IMR-90 (cell line): ENCODE data around the gene ASTL. TPM values are rescaled to one million over a fixed set of nuclear protein-coding genes. Genes with fewer than 3 reads are reported as not detected.
"Not testable (repeated sequence)": the region's sequence is repeated elsewhere in the genome, so short reads cannot be mapped to it uniquely, and the experiment has no call there.

Experiments used
- ATAC-seq: fragments of 200-7000 bp; cut with Tn5 transposase; 2 replicates; pipeline ENCODE4 v1.9.1; 2020; ENCODE audit warnings: low read depth, mild to moderate bottlenecking, moderate library complexity
- BruUV-seq: library from RNA; stranded (reverse); fragments of 400-500 nt; replicated peaks from 2 replicates; lab custom pipeline; 2021; lab: Mats Ljungman, UMichigan
- CTCF ChIA-PET: fragments of 300-600 bp; formaldehyde crosslinking; extraction: SDS; loops from one replicate; lab custom pipeline; 2021; ENCODE audit warnings: antibody characterized with exemption; lab: Yijun Ruan, JAX
- POLR2A ChIA-PET: fragments of 300-600 bp; sonication (Branson Sonifier 250); formaldehyde crosslinking; loops from one replicate; lab custom pipeline; 2022; ENCODE audit warnings: antibody characterized with exemption; ENCODE audit not compliant: unreplicated experiment; lab: Charles Lee
- DNase-seq: peaks from one replicate; pipeline ENCODE4 v3.0.0; 2013
- H2AFZ ChIP-seq: replicated peaks from 2 replicates; pipeline ENCODE3; 2013; ENCODE audit warnings: low read length, mild to moderate bottlenecking; ENCODE audit not compliant: poor library complexity
- H2AK5ac ChIP-seq: 2 replicates; pipeline ENCODE4 v1.6.1; 2013; ENCODE audit warnings: low read depth, low read length, inconsistent platforms
- H2AK9ac ChIP-seq: replicated peaks from 2 replicates; pipeline ENCODE3; 2013; ENCODE audit warnings: mild to moderate bottlenecking, low read depth, low read length, moderate library complexity; ENCODE audit not compliant: poor library complexity
- H2BK120ac ChIP-seq: 2 replicates; pipeline ENCODE4 v1.6.1; 2013; ENCODE audit warnings: low read depth, low read length, inconsistent platforms
- H2BK15ac ChIP-seq: 3 replicates; pipeline ENCODE4 v1.6.1; 2013; ENCODE audit warnings: low read depth, low read length, inconsistent platforms
- H2BK20ac ChIP-seq: 2 replicates; pipeline ENCODE4 v1.6.1; 2013; ENCODE audit warnings: low read depth, mild to moderate bottlenecking, inconsistent platforms, low read length, moderate library complexity
- H2BK5ac ChIP-seq: 2 replicates; pipeline ENCODE4 v1.6.1; 2013; ENCODE audit warnings: mild to moderate bottlenecking, low read depth, low read length, inconsistent platforms; ENCODE audit not compliant: poor library complexity, severe bottlenecking
- H3K14ac ChIP-seq: replicated peaks from 2 replicates; pipeline ENCODE4 v1.6.1; 2013; ENCODE audit warnings: low read depth, low read length, inconsistent platforms
- H3K18ac ChIP-seq: 2 replicates; pipeline ENCODE4 v1.6.1; 2013; ENCODE audit warnings: low read depth, low read length, control low read depth
- H3K23ac ChIP-seq: 2 replicates; pipeline ENCODE4 v1.6.1; 2013; ENCODE audit warnings: low read depth, low read length, inconsistent platforms
- H3K27ac ChIP-seq: 2 replicates; pipeline ENCODE4 v1.5.1; 2013; ENCODE audit warnings: mild to moderate bottlenecking, control low read depth, low read length; ENCODE audit not compliant: insufficient read depth
- H3K27me3 ChIP-seq: 2 replicates; pipeline ENCODE4 v1.6.1; 2013; ENCODE audit warnings: low read length; ENCODE audit not compliant: control insufficient read depth, insufficient read depth
- H3K36me3 ChIP-seq: 2 replicates; pipeline ENCODE4 v1.6.1; 2013; ENCODE audit warnings: low read length, mixed read lengths; ENCODE audit not compliant: control insufficient read depth, insufficient read depth
- H3K4ac ChIP-seq: 2 replicates; pipeline ENCODE4 v1.6.1; 2013; ENCODE audit warnings: low read depth, low read length, inconsistent platforms
- H3K4me1 ChIP-seq: 2 replicates; pipeline ENCODE4 v1.6.1; 2013; ENCODE audit warnings: low read length, mixed read lengths; ENCODE audit not compliant: control insufficient read depth, insufficient read depth
- H3K4me2 ChIP-seq: 2 replicates; pipeline ENCODE4 v1.6.1; 2013; ENCODE audit warnings: low read depth, mild to moderate bottlenecking, control low read depth, low read length, moderate library complexity
- H3K4me3 ChIP-seq: 2 replicates; pipeline ENCODE4 v1.5.1; 2013; ENCODE audit warnings: low read depth, mild to moderate bottlenecking, control low read depth, low read length, moderate library complexity; ENCODE audit not compliant: insufficient read depth
- H3K56ac ChIP-seq: 2 replicates; pipeline ENCODE4 v1.6.1; 2013; ENCODE audit warnings: low read length, inconsistent platforms; ENCODE audit not compliant: insufficient read depth; ENCODE audit errors: extremely low read depth
- H3K79me1 ChIP-seq, 2 experiments: 2 replicates each; pipeline ENCODE4 v1.6.1; 2013; ENCODE audit warnings: low read length in 2 of 2, inconsistent platforms in 1 of 2, low read depth in 1 of 2
- H3K9ac ChIP-seq: 2 replicates; pipeline ENCODE4 v1.6.1; 2013; ENCODE audit warnings: low read depth, low read length, control low read depth
- H3K9me1 ChIP-seq: 2 replicates; pipeline ENCODE4 v1.6.1; 2013; ENCODE audit warnings: low read length, inconsistent platforms; ENCODE audit not compliant: insufficient read depth
- H3K9me3 ChIP-seq: 2 replicates; pipeline ENCODE4 v1.6.1; 2013; ENCODE audit warnings: low read length; ENCODE audit not compliant: control insufficient read depth, insufficient read depth
- H4K20me1 ChIP-seq: 2 replicates; pipeline ENCODE4 v1.6.1; 2013; ENCODE audit warnings: low read length, inconsistent platforms; ENCODE audit not compliant: insufficient read depth
- H4K5ac ChIP-seq: 2 replicates; pipeline ENCODE4 v1.6.1; 2013; ENCODE audit warnings: mild to moderate bottlenecking, low read depth, low read length, control low read depth
- H4K8ac ChIP-seq, 2 experiments: 2 replicates each; pipeline ENCODE4 v1.6.1; 2013; ENCODE audit warnings: low read depth in 2 of 2, low read length in 2 of 2, control low read depth in 1 of 2, inconsistent platforms in 1 of 2
- H4K91ac ChIP-seq: 2 replicates; pipeline ENCODE4 v1.6.1; 2013; ENCODE audit warnings: low read depth, low read length, inconsistent platforms; ENCODE audit not compliant: insufficient read depth
- WGBS, 2 experiments: methylation state at CpG; one replicate each; pipeline versions ENCODE4 v1.1.5 to v1.1.7; 2013; ENCODE audit warnings: missing lambda C conversion rate in 2 of 2; ENCODE audit not compliant: insufficient read length in 1 of 2; ENCODE audit errors: extremely low coverage in 2 of 2; 5-methylcytosine and 5-hydroxymethylcytosine counted together
- dilution Hi-C: fragments of 300-500 bp; cut with HindIII; formaldehyde crosslinking; loops from one replicate; pipeline ENCODE4 v1.14.3; 2018; ENCODE audit warnings: low sequenced_read_pairs; ENCODE audit not compliant: unreplicated experiment
- in situ Hi-C: fragments of 300-500 bp; cut with MboI; formaldehyde crosslinking; loops from 3 replicates; pipeline ENCODE4 v1.14.3; 2019; ENCODE audit warnings: low sequenced_read_pairs, inconsistent platforms, mixed read lengths
- intact Hi-C: fragments of 100-400 bp; cut with micrococcal nuclease; formaldehyde crosslinking; loops from 2 replicates; pipeline ENCODE4 v1.10.0; 2022
- polyA plus RNA-seq, 3 experiments: library from polyadenylated mRNA; depleted of rRNA; stranded (reverse); fragments of >200 nt; gene quantifications; 2 replicates each; pipeline ENCODE4 v1.2.3, GENCODE V29; 2012; ENCODE audit warnings: low replicate concordance in 1 of 3
- total RNA-seq: library from RNA; depleted of rRNA; stranded (reverse); fragments of >200 nt; gene quantifications from 2 replicates; pipeline ENCODE4 v1.2.3, GENCODE V29; 2012

Gene ASTL
- total and polyA plus RNA-seq, 2 of the 4 experiments (the other 2 are of a cell fraction), result not detected

- in situ Hi-C loops, intact Hi-C loops, POLR2A ChIA-PET, DNase-seq, H2BK120ac ChIP-seq, ATAC-seq, H2BK15ac ChIP-seq, H3K4me3 ChIP-seq, H3K9me1 ChIP-seq, H2BK20ac ChIP-seq, H4K8ac ChIP-seq, H2AK5ac ChIP-seq, H2AFZ ChIP-seq, dilution Hi-C loops, H3K4ac ChIP-seq, H2BK5ac ChIP-seq, H3K56ac ChIP-seq, H3K9me3 ChIP-seq, H4K5ac ChIP-seq, BruUV-seq, H3K9ac ChIP-seq, H2AK9ac ChIP-seq, H3K79me1 ChIP-seq, H3K4me1 ChIP-seq, H4K91ac ChIP-seq, H3K4me2 ChIP-seq, H4K20me1 ChIP-seq, H3K27ac ChIP-seq, H3K18ac ChIP-seq, CTCF ChIA-PET, H3K23ac ChIP-seq, H3K36me3 ChIP-seq, H3K14ac ChIP-seq: not testable (repeated sequence)
- H3K27me3 ChIP-seq, result peaks cover 28% of the 10 kb centered on the region
- WGBS, 2 experiments, result 47% methylated on average over 5 of the region's 7 CpGs; no CpG with 5 or more reads in 1 of the 2 experiments
These were observed 53.3 kb downstream of the ASTL start for GRCh38 chr2:96084858-96085518.
